GM20000 (cell line): ENCODE results near the gene DNHD1.

ENCODE experiments used
- DNase-seq: peaks from one replicate; pipeline ENCODE4 v3.0.0; 2012; ENCODE audit warnings: low spot score
- TF ChIP-seq, protein P1 (sequence below): IDR thresholded peaks from 2 replicates; pipeline ENCODE4 v1.5.1; 2012; ENCODE audit warnings: mild to moderate bottlenecking, control low read depth; ENCODE audit errors: extremely low read depth, missing control alignments

DNHD1 gene

DNA sequence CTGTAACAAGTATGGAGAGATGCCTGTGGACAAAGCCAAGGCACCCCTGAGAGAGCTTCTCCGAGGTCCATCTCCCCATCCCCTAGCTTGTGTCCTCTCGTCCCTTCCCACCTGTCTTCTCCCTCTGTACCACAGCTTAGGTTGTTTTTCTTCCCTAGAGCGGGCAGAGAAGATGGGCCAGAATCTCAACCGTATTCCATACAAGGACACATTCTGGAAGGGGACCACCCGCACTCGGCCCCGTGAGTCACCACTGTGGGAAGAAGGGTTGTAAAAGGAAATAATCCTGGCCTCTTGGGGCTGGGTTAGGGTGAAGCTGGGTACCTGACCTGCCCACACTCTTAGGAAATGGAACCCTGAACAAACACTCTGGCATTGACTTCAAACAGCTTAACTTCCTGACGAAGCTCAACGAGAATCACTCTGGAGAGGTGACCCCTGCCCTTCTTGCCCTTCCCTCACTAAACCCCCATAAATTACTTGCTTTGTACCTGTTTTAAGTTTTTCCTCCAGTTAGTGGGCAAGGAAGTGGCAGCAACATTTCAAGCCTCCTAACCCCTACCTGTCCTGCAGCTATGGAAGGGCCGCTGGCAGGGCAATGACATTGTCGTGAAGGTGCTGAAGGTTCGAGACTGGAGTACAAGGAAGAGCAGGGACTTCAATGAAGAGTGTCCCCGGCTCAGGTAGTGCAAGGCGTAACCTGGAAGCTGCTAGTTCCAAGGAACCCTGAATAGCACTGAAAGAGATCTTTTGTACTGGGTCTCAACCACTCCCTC, 111.8 kb downstream of the DNHD1 start:
- DNase-seq = no peak
- TF ChIP-seq, protein P1, sequence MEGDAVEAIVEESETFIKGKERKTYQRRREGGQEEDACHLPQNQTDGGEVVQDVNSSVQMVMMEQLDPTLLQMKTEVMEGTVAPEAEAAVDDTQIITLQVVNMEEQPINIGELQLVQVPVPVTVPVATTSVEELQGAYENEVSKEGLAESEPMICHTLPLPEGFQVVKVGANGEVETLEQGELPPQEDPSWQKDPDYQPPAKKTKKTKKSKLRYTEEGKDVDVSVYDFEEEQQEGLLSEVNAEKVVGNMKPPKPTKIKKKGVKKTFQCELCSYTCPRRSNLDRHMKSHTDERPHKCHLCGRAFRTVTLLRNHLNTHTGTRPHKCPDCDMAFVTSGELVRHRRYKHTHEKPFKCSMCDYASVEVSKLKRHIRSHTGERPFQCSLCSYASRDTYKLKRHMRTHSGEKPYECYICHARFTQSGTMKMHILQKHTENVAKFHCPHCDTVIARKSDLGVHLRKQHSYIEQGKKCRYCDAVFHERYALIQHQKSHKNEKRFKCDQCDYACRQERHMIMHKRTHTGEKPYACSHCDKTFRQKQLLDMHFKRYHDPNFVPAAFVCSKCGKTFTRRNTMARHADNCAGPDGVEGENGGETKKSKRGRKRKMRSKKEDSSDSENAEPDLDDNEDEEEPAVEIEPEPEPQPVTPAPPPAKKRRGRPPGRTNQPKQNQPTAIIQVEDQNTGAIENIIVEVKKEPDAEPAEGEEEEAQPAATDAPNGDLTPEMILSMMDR = no peak

DNA sequence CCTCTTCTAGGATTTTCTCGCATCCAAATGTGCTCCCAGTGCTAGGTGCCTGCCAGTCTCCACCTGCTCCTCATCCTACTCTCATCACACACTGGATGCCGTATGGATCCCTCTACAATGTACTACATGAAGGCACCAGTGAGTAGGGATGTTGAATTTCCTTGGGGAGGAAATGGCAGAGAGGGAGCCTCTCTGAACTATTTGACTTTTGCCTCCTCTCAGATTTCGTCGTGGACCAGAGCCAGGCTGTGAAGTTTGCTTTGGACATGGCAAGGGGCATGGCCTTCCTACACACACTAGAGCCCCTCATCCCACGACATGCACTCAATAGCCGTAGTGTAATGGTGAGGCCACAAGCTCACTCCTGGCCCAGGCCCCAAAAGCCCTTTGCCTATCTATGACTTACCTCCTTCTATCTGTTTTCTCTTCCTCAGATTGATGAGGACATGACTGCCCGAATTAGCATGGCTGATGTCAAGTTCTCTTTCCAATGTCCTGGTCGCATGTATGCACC, 112.5 kb downstream of the DNHD1 start:
- DNase-seq = no peak
- TF ChIP-seq, protein P1 = no peak

DNA sequence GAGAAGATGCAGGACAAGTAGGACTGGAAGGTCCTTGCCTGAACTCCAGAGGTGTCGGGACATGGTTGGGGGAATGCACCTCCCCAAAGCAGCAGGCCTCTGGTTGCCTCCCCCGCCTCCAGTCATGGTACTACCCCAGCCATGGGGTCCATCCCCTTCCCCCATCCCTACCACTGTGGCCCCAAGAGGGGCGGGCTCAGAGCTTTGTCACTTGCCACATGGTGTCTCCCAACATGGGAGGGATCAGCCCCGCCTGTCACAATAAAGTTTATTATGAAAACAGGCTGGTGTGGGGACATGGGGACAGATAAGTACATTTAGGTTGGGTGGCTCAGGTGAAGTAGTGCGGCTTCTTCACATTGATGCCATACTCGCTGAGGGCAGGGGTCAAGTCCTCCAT, 113.5 kb downstream of the DNHD1 start:
- no peak for DNase-seq
- TF ChIP-seq, protein P1 = no peak

DNA sequence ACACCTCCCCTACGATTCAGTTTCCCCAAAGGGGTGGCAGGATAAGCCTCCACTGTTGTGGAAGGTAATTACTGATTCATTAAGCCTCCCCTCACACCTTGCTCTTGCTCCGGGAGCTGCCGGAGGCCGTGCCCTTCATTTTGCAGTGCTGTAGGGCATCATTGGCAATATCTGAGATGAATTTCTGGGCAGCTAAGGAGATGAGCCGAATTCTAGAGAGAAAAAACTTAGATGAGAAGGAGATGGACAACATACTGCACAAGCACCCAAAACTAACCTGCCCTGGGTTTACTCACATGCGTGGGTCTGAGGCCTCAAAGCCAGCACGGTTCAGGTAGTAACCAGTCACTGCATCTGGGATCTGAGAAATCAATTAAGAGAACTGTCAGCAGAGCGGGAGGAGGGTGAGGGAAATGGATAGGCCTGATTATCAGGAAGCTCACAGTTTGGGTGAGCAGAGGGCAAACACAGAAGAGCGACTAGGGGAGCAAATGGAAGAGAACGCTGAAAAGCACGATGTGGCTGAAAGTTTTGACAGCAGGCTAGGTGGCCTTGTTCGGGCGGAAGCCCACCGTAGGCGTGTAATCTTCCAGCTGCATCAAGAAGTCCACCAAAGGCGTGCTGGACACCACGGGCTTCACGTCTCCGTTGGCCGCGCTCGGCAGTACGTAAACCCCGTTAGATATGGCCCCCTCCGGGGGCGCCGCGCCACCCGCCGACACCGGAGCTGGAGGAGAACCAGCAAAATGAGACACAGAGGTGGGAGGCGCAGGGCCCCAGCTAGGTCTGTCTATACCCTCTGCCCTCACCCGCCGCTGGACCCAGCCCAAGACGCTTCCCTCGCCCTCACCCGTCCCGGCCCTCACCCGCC, 114.2 kb downstream of the DNHD1 start:
- TF ChIP-seq, protein P1 = no peak
- DNase-seq = no peak

DNA sequence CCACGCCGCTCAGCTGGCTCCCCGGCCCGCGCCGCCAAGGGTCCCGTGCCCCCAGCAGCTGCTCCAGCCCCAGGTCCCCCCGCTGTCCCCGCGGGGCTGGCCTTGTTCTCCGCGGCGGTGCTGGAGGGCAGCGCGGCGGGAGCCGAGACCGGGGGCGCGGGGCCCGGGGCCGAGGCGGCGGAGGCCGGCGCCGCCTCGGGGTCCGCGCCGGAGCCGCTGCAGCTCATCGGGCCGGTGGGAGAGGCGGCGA, 114.8 kb downstream of the DNHD1 start:
- TF ChIP-seq, protein P1 = no peak
- no peak for DNase-seq

DNA sequence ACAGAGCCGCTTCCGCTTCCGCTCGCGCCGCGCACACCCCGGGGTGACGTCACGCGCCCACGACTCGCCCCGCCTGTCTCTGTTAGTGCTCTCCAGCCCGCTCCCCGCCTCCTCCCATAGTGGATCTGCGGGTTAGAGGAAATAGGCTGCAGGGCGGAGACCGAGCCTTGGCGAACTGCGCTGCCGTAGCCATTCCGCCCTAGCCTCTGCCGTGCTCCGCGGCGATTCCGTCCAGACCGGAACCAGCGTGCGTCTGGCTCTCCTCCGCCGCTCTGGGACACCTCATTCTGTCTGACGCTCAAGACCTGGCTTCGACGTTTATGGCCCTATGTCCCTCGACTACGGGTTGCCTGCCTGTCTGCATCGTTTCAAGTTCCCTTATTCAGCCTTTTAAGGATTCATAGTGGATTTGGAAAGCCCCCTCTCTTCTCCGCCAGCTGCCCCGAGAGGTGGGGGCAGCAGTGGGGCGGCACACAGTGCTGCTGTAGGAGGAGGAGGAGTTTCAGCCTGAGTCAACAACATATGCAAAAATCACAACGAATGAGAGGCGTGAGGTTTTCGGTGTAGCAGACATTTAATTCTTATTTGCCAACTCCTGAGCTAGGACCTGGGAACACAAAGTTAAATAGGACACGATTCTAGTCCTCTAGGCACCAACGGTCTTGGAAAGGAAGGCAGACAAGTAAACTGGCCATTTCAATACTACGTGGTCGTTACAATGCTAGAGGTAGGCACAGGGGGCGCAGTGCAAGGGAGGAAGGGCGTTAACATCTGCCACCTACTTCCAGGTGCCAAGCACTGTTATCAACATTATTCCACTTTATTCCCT, 115.3 kb downstream of the DNHD1 start, which contains the start of gene TAF10:
Gene TAF10 (minus strand): TSS at position 4 of the 829 bp plus-strand sequence. CDS start 27 bp downstream, outside the sequence.
- TF ChIP-seq, protein P1 = peak; percentile 32
- peak; percentile 91 for DNase-seq
